Activated CD4-positive, alpha-beta T cell treated with anti-CD3 and anti-CD28 coated beads, Interleukin-2, amount 10 ng/mL, durations not matched to agents 24 days and 14 days (primary cell): Measurements from ENCODE around the gene SYT5. TPM values are rescaled to one million over a fixed set of nuclear protein-coding genes. Genes with fewer than 3 reads are reported as not detected.
A peak's percentile ranks its signal among the peaks of the same experiment; 100 is the strongest.
"Not testable (repeated sequence)": the region's sequence is repeated elsewhere in the genome, so short reads cannot be mapped to it uniquely, and the experiment has no call there.

Experiments used
- DNase-seq: peaks from one replicate; pipeline ENCODE4 v3.0.0; 2022
- H3K27ac Mint-ChIP-seq: one replicate; pipeline ENCODE4 v1.8.0; 2022; ENCODE audit warnings: mild to moderate bottlenecking, mixed read lengths
- H3K27me3 Mint-ChIP-seq: one replicate; pipeline ENCODE4 v1.8.0; 2022; ENCODE audit warnings: mixed read lengths
- H3K36me3 Mint-ChIP-seq: one replicate; pipeline ENCODE4 v1.8.0; 2022; ENCODE audit warnings: low read depth, mild to moderate bottlenecking, mixed read lengths
- H3K4me1 Mint-ChIP-seq: one replicate; pipeline ENCODE4 v1.8.0; 2021; ENCODE audit warnings: mixed read lengths
- H3K4me3 Mint-ChIP-seq: one replicate; pipeline ENCODE4 v1.8.0; 2022; ENCODE audit warnings: mild to moderate bottlenecking, moderate library complexity, mixed read lengths
- H3K9me3 Mint-ChIP-seq: one replicate; pipeline ENCODE4 v1.8.0; 2021; ENCODE audit warnings: mixed read lengths
- intact Hi-C: fragments of 100-400 bp; cut with micrococcal nuclease; formaldehyde crosslinking; loops from one replicate; pipeline ENCODE4 v1.15.1; 2023
- total RNA-seq: library from RNA; stranded (reverse); gene quantifications from 2 replicates; pipeline ENCODE4 v1.2.3, GENCODE V29; 2022

The SYT5 gene
- not detected in 2 replicates for total RNA-seq

DNA sequence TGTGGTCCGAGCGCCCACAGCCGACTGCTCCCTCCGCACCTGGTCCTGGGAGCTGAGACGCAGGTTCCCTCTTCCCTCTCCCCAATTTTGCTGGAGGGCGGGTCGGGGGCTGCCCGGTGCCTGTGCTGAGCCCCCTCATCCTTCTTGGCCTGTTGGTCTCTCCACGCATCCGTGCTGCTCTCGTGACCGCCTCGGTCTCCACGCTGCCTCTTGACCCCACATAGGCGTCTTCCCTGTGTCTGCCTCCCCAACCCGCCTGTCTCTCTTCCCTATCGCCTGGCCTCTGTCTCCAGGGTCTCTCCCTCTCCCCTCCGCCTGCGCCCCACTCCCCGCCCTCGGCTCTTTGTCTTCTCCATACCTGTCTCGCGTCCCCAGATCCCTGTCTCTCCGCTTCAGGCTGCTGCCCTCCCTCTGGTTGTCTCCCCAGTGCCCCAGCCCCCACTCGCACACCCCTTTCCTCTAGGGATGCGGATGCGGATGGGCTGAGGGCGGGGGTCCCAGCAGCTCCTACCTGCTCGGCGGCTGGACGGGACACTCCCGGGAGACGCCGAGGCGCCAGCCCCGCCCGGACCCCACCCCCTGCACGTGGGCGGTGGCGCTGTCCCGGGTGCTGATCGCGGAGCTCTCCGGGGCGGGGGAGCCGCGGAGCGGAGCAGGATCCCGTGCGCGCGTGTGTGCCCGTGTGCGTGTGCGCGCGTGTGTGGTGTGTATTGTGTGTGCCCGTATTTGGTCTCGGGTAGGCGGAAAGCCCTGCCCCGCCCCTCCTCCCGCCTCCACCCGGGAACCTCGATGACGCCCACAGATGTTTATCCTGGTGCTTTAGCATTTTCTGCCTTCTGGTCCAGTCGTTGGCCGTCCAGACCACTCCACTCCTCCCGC is at the start of gene SYT5:
SYT5 (minus strand) TSS at position 684 of the 879 bp plus-strand sequence. CDS start 1,248 bp downstream, outside the sequence.
- no peaks in the 10 kb centered on the region for H3K36me3 Mint-ChIP-seq
- H3K27ac Mint-ChIP-seq: peak within 1 kb of the TSS; percentile 63
- peaks cover 41% of the 10 kb centered on the region for H3K27me3 Mint-ChIP-seq

DNA sequence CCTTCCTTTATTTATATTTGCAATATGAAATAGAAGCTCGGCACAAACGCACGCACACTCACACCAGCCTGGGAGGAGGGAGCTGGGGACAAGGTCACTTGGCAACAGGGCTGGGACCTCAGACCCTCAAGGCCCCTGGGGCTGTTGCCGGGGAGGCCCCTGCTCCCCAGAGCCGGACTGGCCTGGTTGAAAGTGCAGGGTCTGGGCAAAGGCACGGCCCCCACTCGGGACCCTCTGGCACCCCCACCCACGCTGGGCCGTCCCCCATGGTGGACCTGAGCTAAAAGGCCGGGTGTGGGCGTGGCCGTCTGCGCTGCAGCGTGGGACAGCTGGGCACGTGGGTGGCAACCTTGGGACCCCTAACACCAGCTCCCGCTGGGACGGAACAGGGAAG is 49.7 kb upstream of the SYT5 start:
- Mint-ChIP-seq H3K9me3 (no peaks in the 10 kb centered on the region), H3K4me1 (no peaks in the 10 kb centered on the region), H3K27ac (no peak overlapping the region), H3K27me3 (no peaks in the 10 kb centered on the region), H3K4me3 (no peak overlapping the region), H3K36me3 (peaks cover 55% of the 10 kb centered on the region)
- no peak for DNase-seq
- intact Hi-C loops: no loop called here

More for the DNA sequence above, at the start of gene SYT5:
- Mint-ChIP-seq H3K4me3 (peak within 1 kb of the TSS; percentile 79), H3K9me3 (peaks cover 6% of the 10 kb centered on the region), H3K4me1 (peaks cover 17% of the 10 kb centered on the region)
- intact Hi-C loops: loop anchor here (1.0 kb wide), 1 partner anchor 14 kb away; the partner anchor contains the start of gene DNAAF3
- DNase-seq: peak; percentile 94

DNA sequence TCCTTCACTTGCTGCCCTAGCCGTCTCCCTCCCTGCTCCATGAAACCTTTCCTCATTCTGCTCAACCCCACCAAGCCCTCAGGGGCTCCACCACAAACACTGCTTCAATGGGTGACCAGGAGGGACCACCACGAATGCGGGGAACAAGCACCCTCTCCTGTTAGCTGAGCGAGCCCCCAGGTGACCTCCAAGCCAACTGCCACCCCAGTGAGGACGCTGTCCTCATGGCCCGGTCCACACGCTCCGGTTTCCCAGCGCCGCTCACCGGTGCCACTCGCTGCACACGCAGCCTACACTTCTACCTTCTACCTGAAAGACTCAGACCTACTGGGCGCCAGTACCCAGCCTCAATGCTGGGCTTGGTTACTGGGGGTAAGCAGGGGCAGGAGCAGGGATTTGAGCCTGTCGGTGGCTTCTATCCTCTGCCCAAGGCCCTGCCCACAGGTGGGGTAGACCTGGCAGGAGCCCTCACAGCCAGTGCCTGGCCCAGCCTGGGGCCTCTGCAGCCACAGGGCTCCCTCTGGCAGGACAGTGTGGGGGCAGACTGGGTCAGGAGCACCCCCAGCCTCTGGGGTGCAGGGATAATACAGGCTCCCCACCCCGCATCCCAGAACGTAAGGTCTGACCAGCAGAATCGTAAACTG is 49.2 kb upstream of the SYT5 start:
- Mint-ChIP-seq H3K4me1 (no peaks in the 10 kb centered on the region), H3K4me3 (no peak overlapping the region), H3K9me3 (no peaks in the 10 kb centered on the region), H3K27ac (no peak overlapping the region), H3K36me3 (peaks cover 50% of the 10 kb centered on the region), H3K27me3 (no peaks in the 10 kb centered on the region)
- intact Hi-C loops: no loop called here
- DNase-seq: no peak

DNA sequence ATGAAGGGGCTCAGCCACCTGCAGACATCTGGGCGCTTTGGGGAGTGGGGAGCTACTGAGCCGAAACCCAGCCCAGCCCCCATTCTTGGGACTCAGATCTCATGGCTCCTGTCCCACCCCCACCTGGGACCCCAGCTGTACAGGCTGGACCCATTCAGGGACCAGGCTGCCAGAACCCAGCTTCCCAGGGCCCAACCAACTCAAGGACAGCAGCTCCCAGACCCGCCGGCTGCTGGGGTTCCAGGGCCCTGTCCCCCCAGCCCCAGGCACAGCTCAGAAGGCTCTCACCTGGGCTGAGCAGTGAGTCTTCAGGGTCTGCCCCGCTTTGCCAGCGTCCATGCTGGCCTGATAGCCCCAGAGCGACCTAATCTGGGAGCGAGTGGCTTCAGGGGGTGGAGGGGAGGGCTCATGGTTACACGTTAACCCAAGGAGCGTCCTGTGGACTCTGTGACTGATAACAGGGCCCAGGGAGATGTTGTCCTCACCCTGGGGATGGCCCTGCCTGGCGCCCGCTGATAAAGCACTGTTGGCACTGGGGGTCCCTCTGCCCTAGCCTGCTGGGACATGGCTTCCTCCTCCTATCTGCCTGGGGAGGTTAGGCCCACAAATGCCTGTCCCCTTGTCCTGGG is 48.4 kb upstream of the SYT5 start, which contains the start of gene TMEM86B:
TMEM86B (minus strand) TSS at position 361 of the 629 bp plus-strand sequence; CDS start at position 339, 22 bp downstream.
- no peak for DNase-seq
- Mint-ChIP-seq H3K4me1 (no peaks in the 10 kb centered on the region), H3K9me3 (no peaks in the 10 kb centered on the region), H3K4me3 (no peak within 1 kb of the TSS), H3K27me3 (no peaks in the 10 kb centered on the region), H3K27ac (no peak within 1 kb of the TSS), H3K36me3 (peaks cover 49% of the 10 kb centered on the region)
- intact Hi-C loops: no loop called here

DNA sequence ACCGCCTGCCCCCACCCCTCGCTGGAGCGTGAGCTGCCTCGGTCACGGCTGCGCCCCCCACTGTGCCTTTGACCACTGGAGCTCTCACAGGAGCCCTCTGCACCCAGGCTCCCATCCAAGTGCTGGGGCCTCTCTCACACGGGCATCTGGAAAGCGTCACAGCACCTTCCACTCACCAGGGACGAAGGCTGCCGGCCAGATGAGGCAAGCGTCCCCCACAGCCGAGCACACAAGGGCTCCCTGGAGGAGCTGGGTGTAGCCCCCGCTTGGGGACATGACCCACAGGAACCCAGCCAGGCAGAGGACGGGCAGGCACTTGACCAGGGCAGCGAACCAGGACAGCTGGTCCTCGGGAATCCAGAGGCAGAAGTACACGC is 47.9 kb upstream of the SYT5 start:
- no peak for DNase-seq

DNA sequence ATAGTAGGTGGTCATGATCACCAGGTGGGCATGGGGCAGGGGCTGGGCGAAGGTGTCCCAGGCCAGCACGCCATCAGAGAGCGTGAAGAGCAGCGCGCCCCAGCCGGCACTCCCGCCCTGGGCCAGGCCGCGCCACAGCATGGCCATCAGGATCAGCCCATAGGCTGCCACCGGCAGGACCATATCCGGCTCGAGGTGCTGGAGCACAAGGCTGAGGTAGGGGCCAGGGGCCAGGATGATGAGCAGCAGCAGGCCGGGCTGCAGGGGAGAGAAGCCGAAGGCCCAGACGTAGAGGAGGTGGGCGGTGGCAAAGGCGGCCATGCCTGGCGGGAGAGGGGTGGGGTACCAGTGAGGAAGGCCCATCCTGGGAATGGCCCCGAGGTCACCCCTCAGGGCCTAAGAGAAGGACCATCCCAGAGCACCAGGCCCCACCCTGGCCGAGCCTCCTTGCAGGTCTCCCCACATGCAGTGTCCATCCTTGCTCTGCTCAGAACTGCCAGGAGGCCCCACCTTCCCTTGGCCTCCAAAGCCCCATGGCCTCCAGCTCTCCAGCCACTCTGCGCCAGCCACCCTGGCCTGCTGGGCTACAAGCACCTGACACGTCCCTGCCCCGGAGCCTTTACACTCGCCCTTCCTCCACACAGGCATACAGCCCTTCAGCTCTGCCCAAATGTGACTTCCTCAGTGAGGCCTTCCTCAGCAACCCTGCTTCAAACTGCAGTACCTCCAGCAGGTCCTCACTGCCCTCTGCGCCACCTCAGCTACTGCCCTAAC is 47.3 kb upstream of the SYT5 start:
- intact Hi-C loops: no loop called here
- Mint-ChIP-seq H3K27me3 (no peaks in the 10 kb centered on the region), H3K36me3 (peaks cover 42% of the 10 kb centered on the region), H3K9me3 (no peaks in the 10 kb centered on the region), H3K4me1 (no peaks in the 10 kb centered on the region), H3K4me3 (no peak overlapping the region), H3K27ac (no peak overlapping the region)
- DNase-seq: no peak

More for the DNA sequence above, 47.9 kb upstream of the SYT5 start:
- Mint-ChIP-seq H3K4me3 (no peak overlapping the region), H3K9me3 (no peaks in the 10 kb centered on the region), H3K4me1 (no peaks in the 10 kb centered on the region), H3K27me3 (no peaks in the 10 kb centered on the region), H3K36me3 (peaks cover 47% of the 10 kb centered on the region), H3K27ac (no peak overlapping the region)
- intact Hi-C loops: no loop called here

DNA sequence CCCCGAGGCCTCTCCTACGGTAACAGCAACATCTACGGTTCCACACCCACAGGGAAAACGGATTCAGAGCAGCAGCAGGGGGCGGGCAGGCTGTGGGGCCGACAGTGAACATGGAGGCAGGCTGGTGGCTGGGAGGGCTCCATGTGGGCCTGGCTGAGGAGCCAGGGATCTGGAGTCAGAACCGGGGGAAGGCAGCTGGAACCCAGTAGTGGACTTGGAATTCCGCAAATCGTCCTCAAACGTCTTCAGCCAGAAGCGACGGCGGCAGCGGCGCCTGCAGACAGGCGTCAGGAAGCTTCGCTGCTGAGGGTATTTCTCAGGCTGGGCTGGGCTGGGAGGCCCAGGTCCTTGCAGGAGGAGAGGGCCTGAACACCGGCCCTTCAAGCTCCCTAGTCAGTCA is 46.7 kb upstream of the SYT5 start:
- intact Hi-C loops: no loop called here
- Mint-ChIP-seq H3K27ac (peak overlapping the region; percentile 4), H3K4me1 (no peaks in the 10 kb centered on the region), H3K27me3 (no peaks in the 10 kb centered on the region), H3K4me3 (no peak overlapping the region), H3K36me3 (peaks cover 36% of the 10 kb centered on the region), H3K9me3 (no peaks in the 10 kb centered on the region)
- no peak for DNase-seq

DNA sequence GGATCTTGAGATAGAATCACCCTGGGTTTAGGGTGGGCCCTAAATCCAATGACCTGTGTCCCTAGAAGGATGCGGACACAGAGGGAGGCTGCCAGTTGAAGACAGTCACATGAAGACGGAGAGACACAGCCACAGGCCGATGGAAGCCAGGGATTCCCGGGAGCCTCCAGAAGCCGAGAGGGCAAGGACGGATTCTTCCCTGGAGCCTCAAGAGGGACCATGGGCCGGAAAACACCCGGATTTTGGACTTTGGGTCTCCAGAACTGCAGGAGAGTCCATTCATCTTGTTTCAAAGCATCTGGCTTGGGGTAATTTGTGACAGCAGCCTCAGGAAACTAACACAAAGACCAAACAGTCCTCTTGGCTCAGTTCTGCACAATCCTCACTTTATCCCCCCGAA is 46.2 kb upstream of the SYT5 start:
- Mint-ChIP-seq H3K27me3 (no peaks in the 10 kb centered on the region), H3K9me3 (no peaks in the 10 kb centered on the region), H3K36me3 (peaks cover 39% of the 10 kb centered on the region), H3K27ac (no peak overlapping the region), H3K4me3 (no peak overlapping the region), H3K4me1 (peaks cover 2% of the 10 kb centered on the region)
- DNase-seq: no peak
- intact Hi-C loops: no loop called here

DNA sequence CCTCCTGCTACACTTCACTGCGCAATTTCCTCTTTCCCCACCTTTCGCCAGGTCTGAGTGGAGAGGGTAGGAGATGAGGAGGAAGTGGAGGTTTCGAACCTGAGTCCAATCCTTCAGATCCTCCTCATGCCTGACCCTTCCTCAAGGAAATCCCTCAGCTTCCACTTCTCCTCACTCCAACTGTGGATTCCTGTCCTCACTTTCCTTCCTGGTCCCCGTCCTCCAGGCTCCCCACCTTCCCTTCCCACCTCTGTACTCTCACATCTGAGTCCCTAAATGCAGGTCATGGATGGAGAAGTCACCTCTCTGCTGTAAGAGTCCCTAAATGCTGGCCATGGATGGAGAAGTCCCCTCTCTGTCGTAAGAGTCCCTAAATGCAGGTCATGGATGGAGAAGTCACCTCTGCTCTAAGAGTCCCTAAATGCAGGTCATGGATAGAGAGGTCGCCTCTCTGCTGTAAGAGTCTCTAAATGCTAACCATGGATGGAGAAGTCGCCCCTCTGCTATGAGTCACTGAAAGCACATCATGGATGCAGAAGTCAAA is 45.4 kb upstream of the SYT5 start:
- DNase-seq: no peak
- no peaks in the 10 kb centered on the region for H3K9me3 Mint-ChIP-seq
- intact Hi-C loops: no loop called here
- no peaks in the 10 kb centered on the region for H3K27me3 Mint-ChIP-seq
- H3K36me3 Mint-ChIP-seq: peaks cover 42% of the 10 kb centered on the region
- H3K4me3 Mint-ChIP-seq: no peak overlapping the region
- peaks cover 2% of the 10 kb centered on the region for H3K4me1 Mint-ChIP-seq
- peak overlapping the region; percentile 22 for H3K27ac Mint-ChIP-seq

DNA sequence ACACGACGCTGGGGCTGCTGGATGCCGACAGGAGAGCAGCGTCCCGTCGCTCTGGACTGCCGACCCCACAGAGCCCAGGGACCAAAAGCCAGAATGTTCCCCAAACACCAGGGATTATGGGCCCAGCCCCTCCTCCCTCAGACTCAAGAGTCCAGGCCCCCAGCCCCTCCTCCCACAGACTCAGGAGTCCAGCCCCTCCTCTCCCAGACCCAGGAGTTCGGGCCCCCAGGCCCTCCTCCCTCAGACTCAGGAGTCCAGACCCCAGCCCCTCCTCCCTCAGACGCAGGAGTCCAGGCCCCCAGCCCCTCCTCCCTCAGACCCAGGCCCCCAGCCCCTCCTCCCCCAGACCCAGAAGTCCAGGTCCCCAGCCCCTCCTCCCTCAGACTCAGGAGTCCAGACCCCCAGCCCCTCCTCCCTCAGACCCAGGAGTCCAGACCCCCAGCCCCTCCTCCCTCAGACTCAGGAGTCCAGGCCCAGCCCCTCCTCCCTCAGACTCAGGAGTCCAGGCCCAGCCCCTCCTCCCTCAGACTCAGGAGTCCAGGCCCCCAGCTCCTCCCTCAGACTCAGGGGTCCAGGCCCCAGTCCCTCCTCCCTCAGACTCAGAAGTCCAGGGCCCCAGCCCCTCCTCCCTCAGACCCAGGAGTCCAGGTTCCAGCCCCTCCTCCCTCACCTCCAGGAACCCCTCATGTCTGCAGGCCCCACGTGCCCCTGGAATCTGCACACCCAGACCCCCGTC is 44.8 kb upstream of the SYT5 start:
- intact Hi-C loops, H3K27me3 Mint-ChIP-seq, H3K4me1 Mint-ChIP-seq, H3K9me3 Mint-ChIP-seq, H3K4me3 Mint-ChIP-seq, DNase-seq: not testable (repeated sequence)
- peaks cover 44% of the 10 kb centered on the region for H3K36me3 Mint-ChIP-seq
- H3K27ac Mint-ChIP-seq: peak overlapping the region; percentile 22

DNA sequence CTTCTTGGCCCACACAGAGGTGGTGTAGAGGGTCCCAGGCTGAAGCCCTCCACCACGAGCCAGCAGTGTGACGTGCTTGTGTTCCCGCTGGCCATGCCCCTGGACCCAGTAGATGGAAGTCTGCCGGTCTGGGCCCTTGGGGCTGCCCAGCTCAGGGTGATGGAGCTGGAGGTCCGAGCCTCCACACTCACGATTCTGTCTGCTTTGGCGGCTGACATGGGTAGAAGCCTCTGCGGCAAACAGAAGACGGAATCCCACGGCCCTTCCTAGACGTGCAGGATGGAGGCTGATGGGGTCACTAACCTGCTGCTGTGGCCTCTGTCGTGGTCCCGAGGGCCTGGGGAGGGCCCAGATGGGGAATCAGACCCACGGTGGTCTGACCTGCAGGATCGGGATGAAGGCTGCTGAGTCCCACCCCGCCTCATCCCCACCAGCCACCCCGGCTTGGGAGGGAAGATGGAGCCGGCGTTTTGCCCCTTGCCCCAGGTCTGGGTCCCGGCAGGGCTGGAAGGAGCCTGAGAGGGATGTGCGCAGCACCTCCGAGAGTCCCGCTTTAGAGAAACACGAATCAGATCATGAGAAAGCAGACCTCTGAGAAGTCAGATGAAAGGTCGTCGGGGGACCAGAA is 44.1 kb upstream of the SYT5 start:
- H3K4me1 Mint-ChIP-seq: peaks cover 2% of the 10 kb centered on the region
- intact Hi-C loops: no loop called here
- no peaks in the 10 kb centered on the region for H3K9me3 Mint-ChIP-seq
- H3K27me3 Mint-ChIP-seq: no peaks in the 10 kb centered on the region
- H3K27ac Mint-ChIP-seq: no peak overlapping the region
- H3K36me3 Mint-ChIP-seq: peaks cover 42% of the 10 kb centered on the region
- no peak overlapping the region for H3K4me3 Mint-ChIP-seq
- DNase-seq: no peak

DNA sequence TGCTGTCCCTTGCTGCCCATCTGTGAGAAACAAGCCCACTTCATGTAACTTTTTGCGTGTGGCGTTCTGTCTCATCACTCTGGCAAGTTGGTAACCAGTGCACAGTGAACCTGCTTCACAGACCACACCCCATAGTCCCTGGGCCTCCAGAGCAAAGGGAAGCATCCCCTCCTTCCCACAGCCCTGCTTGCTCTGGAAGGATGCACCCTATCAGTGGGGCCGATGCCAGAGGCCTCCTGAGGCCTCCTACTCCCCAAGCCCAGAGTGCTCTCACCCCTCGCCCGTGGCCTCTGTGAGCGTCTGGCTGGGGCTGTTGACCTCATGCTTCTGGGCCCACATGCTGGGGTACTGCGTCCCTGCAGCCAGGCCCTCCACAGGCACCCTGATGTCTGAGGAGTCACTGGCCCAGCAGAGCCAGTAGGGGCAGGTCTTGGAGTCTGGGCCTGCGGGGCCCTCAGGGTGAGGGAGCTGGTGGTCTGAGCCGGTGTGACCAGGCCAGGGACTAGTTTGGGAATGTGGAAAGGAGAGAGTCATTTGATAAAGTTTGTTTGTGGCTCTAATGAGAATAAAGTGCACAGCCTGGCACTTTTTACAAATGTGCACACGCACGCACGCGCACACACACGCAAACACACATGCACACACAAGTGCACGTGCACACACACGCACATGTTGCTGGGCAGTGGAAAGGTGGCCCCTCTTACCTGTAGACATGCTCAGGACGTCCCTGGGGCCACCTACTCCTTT is 43.4 kb upstream of the SYT5 start:
- intact Hi-C loops: no loop called here
- no peak for DNase-seq
- no peak overlapping the region for H3K4me3 Mint-ChIP-seq
- H3K4me1 Mint-ChIP-seq: peaks cover 2% of the 10 kb centered on the region
- no peak overlapping the region for H3K27ac Mint-ChIP-seq
- peaks cover 38% of the 10 kb centered on the region for H3K36me3 Mint-ChIP-seq
- H3K9me3 Mint-ChIP-seq: no peaks in the 10 kb centered on the region
- H3K27me3 Mint-ChIP-seq: no peaks in the 10 kb centered on the region
